Ovary (tissue), 3 donors: ENCODE results near the gene RPL10L.

Source experiments
- CTCF ChIP-seq, 3 donors: fragments of 450-650 bp in 2 of 3; fragments of 200-600 bp in 1 of 3; IDR thresholded peaks; one replicate each; pipeline versions ENCODE4 v1.5.1 to v1.8.0; 2016 to 2022; ENCODE audit warnings: antibody characterized with exemption in 3 of 3, mild to moderate bottlenecking in 1 of 3
- POLR2A ChIP-seq: fragments of 450-650 bp; IDR thresholded peaks from one replicate; pipeline ENCODE4 v1.6.1; 2017; ENCODE audit warnings: antibody characterized with exemption, mild to moderate bottlenecking, moderate library complexity
- donor health status: DM: no; HTN: no; CAD: no.

- TF ChIP-seq CTCF (IDR thresholded peaks at IDR 0.05) = no peak
- no peak for TF ChIP-seq POLR2A
Observed at GRCh38 chr14:46651526-46652144, at the start of gene RPL10L.
